K562 (cell line): Measurements from ENCODE around the gene IP6K2. TPM values are rescaled to one million over a fixed set of nuclear protein-coding genes. Genes with fewer than 3 reads are reported as not detected.
"Not testable (repeated sequence)": the region's sequence is repeated elsewhere in the genome, so short reads cannot be mapped to it uniquely, and the experiment has no call there.

ENCODE experiments used
- ATAC-seq: fragments of 200-7000 bp; cut with Tn5 transposase; 3 replicates; pipeline ENCODE4 v1.9.1; 2020; ENCODE audit warnings: moderate library complexity
- BruUV-seq: library from RNA; stranded (reverse); fragments of 400-500 nt; replicated peaks from 2 replicates; lab custom pipeline; 2021; lab: Mats Ljungman, UMichigan
- CTCF ChIA-PET: fragments of 300-600 bp; formaldehyde crosslinking; extraction: SDS; loops from one replicate; lab custom pipeline; 2021; ENCODE audit warnings: low intra/inter-chr PET ratio; lab: Yijun Ruan, JAX
- POLR2A ChIA-PET: fragments of 300-600, 350-650 bp; sonication (Branson Sonifier 250); formaldehyde crosslinking; extraction: SDS; loops from one replicate; lab custom pipeline; 2021; ENCODE audit warnings: antibody characterized with exemption, inconsistent platforms; lab: Yijun Ruan, JAX
- DNase-seq, 4 experiments: peaks; one replicate each; pipeline versions ENCODE4 v3.0.0 to v3.0.0-alpha.2; 2011 to 2018; ENCODE audit warnings: low spot score in 3 of 4, mixed read lengths in 3 of 4; ENCODE audit errors: extremely low read depth in 1 of 4
- FAIRE-seq: peaks from 2 replicates; lab custom pipeline; 2011; peaks lifted over from hg19 to GRCh38; lab: Jason Lieb, UNC
- H2AFZ ChIP-seq: 2 replicates; pipeline ENCODE4 v1.6.0; 2011; ENCODE audit warnings: low read depth, low read length, control low read depth, inconsistent platforms
- H3K27ac ChIP-seq: fragments of 200-600 bp; 3 replicates; pipeline ENCODE4 v1.8.0; 2011; ENCODE audit warnings: low read depth, mild to moderate bottlenecking, control low read depth, inconsistent platforms, low read length, moderate library complexity, mixed read lengths; ENCODE audit errors: extremely low read depth
- H3K27me3 ChIP-seq, 2 experiments: fragments of 300-600 bp in 1 of 2; 2 replicates in 1 of 2; 3 replicates in 1 of 2; pipeline versions ENCODE4 v1.6.0 to v1.8.0; 2011; ENCODE audit warnings: inconsistent platforms in 2 of 2, low read length in 2 of 2, mild to moderate bottlenecking in 1 of 2, mixed read lengths in 1 of 2, moderate library complexity in 1 of 2; ENCODE audit not compliant: control insufficient read depth in 2 of 2, insufficient read depth in 2 of 2
- H3K36me3 ChIP-seq: fragments of 300-600 bp; 3 replicates; pipeline ENCODE4 v1.8.0; 2011; ENCODE audit warnings: mild to moderate bottlenecking, low read length, inconsistent platforms; ENCODE audit not compliant: control insufficient read depth, insufficient read depth
- H3K4me1 ChIP-seq, 2 experiments: fragments of 200-600 bp in 1 of 2; replicated peaks in 1 of 2; 2 replicates in 1 of 2; 3 replicates in 1 of 2; pipeline versions ENCODE4 v1.5.1 to v1.8.0; 2011; ENCODE audit warnings: inconsistent platforms in 2 of 2, low read length in 2 of 2, mild to moderate bottlenecking in 1 of 2, mixed read lengths in 1 of 2, moderate library complexity in 1 of 2; ENCODE audit not compliant: control insufficient read depth in 2 of 2, insufficient read depth in 2 of 2
- H3K4me2 ChIP-seq: 2 replicates; pipeline ENCODE4 v1.6.1; 2011; ENCODE audit warnings: low read length, control low read depth, inconsistent platforms, mixed read lengths; ENCODE audit not compliant: insufficient read depth
- H3K4me3 ChIP-seq: fragments of 200-600 bp; sonication (generic), shearing (Covaris generic); 2 replicates; pipeline ENCODE4 v1.5.1; 2016; ENCODE audit warnings: control low read depth, inconsistent platforms
- H3K79me2 ChIP-seq: fragments of 200-600 bp; 3 replicates; pipeline ENCODE4 v1.8.0; 2011; ENCODE audit warnings: low read length, inconsistent platforms; ENCODE audit not compliant: control insufficient read depth, insufficient read depth
- H3K9ac ChIP-seq, 2 experiments: 2 replicates each; pipeline versions ENCODE4 v1.6.0 to v1.6.1; 2011; ENCODE audit warnings: low read depth in 2 of 2, low read length in 2 of 2, control low read depth in 1 of 2, inconsistent platforms in 1 of 2, mild to moderate bottlenecking in 1 of 2, mixed read lengths in 1 of 2; ENCODE audit not compliant: insufficient read depth in 1 of 2
- H3K9me1 ChIP-seq: one replicate; pipeline ENCODE4 v1.6.0; 2011; ENCODE audit warnings: inconsistent platforms, mild to moderate bottlenecking, low read length, moderate library complexity; ENCODE audit not compliant: control insufficient read depth, insufficient read depth
- H3K9me3 ChIP-seq: replicated peaks from 2 replicates; pipeline ENCODE4 v1.5.1; 2011; ENCODE audit warnings: low read depth, low read length, inconsistent platforms; ENCODE audit not compliant: control insufficient read depth, insufficient read depth
- H4K20me1 ChIP-seq: replicated peaks from 2 replicates; pipeline ENCODE4 v1.6.1; 2011; ENCODE audit warnings: low read length, inconsistent platforms, mixed read lengths; ENCODE audit not compliant: control insufficient read depth, insufficient read depth
- CREM ChIP-seq: IDR thresholded peaks from 2 replicates; pipeline ENCODE4 v1.6.1; 2014; ENCODE audit warnings: antibody characterized with exemption, low read depth
- HDAC2 ChIP-seq: fragments of 450-650 bp; IDR thresholded peaks from 2 replicates; pipeline ENCODE4 v1.6.1; 2016; ENCODE audit warnings: mild to moderate bottlenecking
- XRCC4 ChIP-seq: IDR thresholded peaks from one replicate; pipeline ENCODE4 v1.6.1; 2011; ENCODE audit not compliant: insufficient read depth, insufficient read length; ENCODE audit errors: extremely low read depth
- ZNF3 ChIP-seq: fragments of 250-450 bp; sonication (Bioruptor Pico); IDR thresholded peaks from 2 replicates; pipeline ENCODE4 v1.5.0; 2021; ENCODE audit warnings: mild to moderate bottlenecking, moderate library complexity
- WGBS: fragments of 100-300 bp; shearing (Covaris generic); methylation state at CpG from one replicate; pipeline ENCODE4 v1.1.6; 2016; ENCODE audit warnings: low coverage, mixed read lengths; ENCODE audit not compliant: insufficient coverage; ENCODE audit errors: missing lambda C conversion rate; 5-methylcytosine and 5-hydroxymethylcytosine counted together
- in situ Hi-C: fragments of 300-500 bp; cut with MboI; formaldehyde crosslinking; loops from 4 replicates; pipeline ENCODE4 v1.15.0; 2018; ENCODE audit warnings: inconsistent platforms, mixed read lengths
- intact Hi-C: fragments of 100-400 bp; cut with micrococcal nuclease; formaldehyde crosslinking; loops from 2 replicates; pipeline ENCODE4 v1.14.2; 2022
- polyA plus RNA-seq, 8 experiments: library from polyadenylated mRNA; depleted of rRNA in 4 of 8; stranded (reverse) in 5 of 8; unstranded in 3 of 8; fragments of >200 nt; fragmentation: Nextera tagmentation in 2 of 8; fragmentation: Illumina TruSeq in 1 of 8; extraction: Ambion mirVana in 2 of 8; extraction: Trizol in 1 of 8; gene quantifications; 2 replicates each; pipeline versions ENCODE4 v1.2.1 to v1.2.3, GENCODE V29; 2011 to 2014; ENCODE audit warnings: inconsistent platforms in 1 of 8, missing spikeins in 1 of 8
- total RNA-seq, 7 experiments: library from RNA; depleted of rRNA in 6 of 7; stranded (reverse); fragments of >200 nt in 6 of 7; fragmentation: Illumina TruSeq in 2 of 7; extraction: Trizol in 2 of 7; gene quantifications; 2 replicates each; pipeline versions ENCODE4 v1.2.1 to v1.2.3, GENCODE V29; 2011 to 2021; ENCODE audit warnings: low replicate concordance in 1 of 7
- TF ChIP-seq, protein P1 (sequence below): sonication (generic); formaldehyde crosslinking; IDR thresholded peaks from 2 replicates; pipeline ENCODE4 v1.8.1; 2023; ENCODE audit warnings: mild to moderate bottlenecking, missing genetic modification reagents

The IP6K2 gene
- total and polyA plus RNA-seq, 9 of the 15 experiments (the other 6 are each of a cell fraction or from before 2014, with no cell fraction given) = 19.6 to 78.1 (median 48.0) TPM

DNA sequence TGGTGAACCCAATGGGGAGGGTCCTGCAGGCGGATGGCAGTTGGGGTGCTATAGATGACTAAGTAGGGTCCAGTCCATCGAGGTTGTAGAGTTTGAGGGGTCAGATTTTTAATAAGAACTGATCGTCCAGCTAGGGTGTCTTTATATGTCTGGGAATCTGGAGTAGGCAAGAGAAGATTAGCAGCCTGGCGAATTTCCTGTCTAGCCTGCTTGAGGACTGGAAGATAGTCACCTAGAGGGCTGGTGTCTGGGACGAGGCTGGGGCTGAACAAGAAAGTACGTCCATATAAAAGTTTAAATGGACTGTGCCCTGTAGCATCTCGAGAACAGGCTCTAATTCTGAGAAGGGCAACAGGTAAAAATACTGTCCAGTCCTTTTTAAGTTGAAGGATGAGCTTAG is 6.7 kb upstream of the IP6K2 start (continued):
- TF ChIP-seq XRCC4 (no peak), CREM (no peak), ZNF3 (CRISPR knock-in tag) (no peak), HDAC2 (no peak)
- TF ChIP-seq, protein P1, sequence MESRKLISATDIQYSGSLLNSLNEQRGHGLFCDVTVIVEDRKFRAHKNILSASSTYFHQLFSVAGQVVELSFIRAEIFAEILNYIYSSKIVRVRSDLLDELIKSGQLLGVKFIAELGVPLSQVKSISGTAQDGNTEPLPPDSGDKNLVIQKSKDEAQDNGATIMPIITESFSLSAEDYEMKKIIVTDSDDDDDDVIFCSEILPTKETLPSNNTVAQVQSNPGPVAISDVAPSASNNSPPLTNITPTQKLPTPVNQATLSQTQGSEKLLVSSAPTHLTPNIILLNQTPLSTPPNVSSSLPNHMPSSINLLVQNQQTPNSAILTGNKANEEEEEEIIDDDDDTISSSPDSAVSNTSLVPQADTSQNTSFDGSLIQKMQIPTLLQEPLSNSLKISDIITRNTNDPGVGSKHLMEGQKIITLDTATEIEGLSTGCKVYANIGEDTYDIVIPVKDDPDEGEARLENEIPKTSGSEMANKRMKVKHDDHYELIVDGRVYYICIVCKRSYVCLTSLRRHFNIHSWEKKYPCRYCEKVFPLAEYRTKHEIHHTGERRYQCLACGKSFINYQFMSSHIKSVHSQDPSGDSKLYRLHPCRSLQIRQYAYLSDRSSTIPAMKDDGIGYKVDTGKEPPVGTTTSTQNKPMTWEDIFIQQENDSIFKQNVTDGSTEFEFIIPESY (CRISPR knock-in tag) = no peak

DNA sequence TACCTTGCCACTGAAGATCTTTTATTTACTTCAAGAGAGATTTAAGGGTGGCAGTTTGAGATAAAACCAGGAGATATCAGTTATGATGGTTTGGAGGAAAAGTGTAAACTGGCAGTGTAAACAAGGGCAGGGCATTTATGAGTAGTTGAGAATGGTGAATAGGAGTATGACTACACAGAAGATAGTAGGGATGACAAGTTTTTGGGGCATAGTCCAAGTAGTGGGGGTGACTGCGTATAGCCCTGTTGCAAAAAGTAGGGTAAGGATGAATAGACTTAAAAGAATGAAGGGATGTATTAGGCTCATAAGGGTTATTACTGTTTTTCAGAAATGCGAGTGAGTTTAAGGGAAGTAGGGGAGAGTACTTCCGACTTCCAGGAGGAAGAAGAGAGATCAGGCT is 6.3 kb upstream of the IP6K2 start:
- H3K9ac ChIP-seq, H3K79me2 ChIP-seq, H3K4me3 ChIP-seq, H3K27ac ChIP-seq, POLR2A ChIA-PET, H3K4me1 ChIP-seq, in situ Hi-C loops, BruUV-seq, H3K27me3 ChIP-seq, H3K9me1 ChIP-seq, CTCF ChIA-PET, intact Hi-C loops, ATAC-seq, H3K36me3 ChIP-seq, H3K9me3 ChIP-seq, FAIRE-seq, H3K4me2 ChIP-seq, H4K20me1 ChIP-seq, DNase-seq: not testable (repeated sequence)
- 0 out of 2 replicates have a peak overlapping the region, but pooled peaks have one; percentile 9 for H2AFZ ChIP-seq
- 46% methylated on average over 3 of the region's 3 CpGs for WGBS
